Natural killer cell (primary cell): ENCODE measurements around the gene ITGB2. TPM values are rescaled to one million over a fixed set of nuclear protein-coding genes. Genes with fewer than 3 reads are reported as not detected.

Source experiments
- ATAC-seq, 3 donors: fragments of 150-1000 bp in 2 of 3; fragments of 200-7000 bp in 1 of 3; cut with Tn5 transposase; 1 replicate in 1 of 3; 2 replicates in 2 of 3; pipeline ENCODE4 v1.10.0; 2021; ENCODE audit warnings: mild to moderate bottlenecking in 2 of 3, moderate library complexity in 2 of 3
- DNase-seq, 2 donors: peaks; one replicate each; pipeline versions ENCODE4 v3.0.0 to v3.0.0-alpha.2; 2013 to 2021; ENCODE audit warnings: mixed read lengths in 1 of 2
- H3K27ac ChIP-seq: one replicate; pipeline ENCODE4 v1.5.1; 2013; ENCODE audit warnings: mild to moderate bottlenecking, low read length
- H3K27me3 ChIP-seq: one replicate; pipeline ENCODE4 v1.6.1; 2013; ENCODE audit warnings: low read length; ENCODE audit not compliant: control insufficient read depth, insufficient read depth
- H3K36me3 ChIP-seq: one replicate; pipeline ENCODE4 v1.6.1; 2013; ENCODE audit warnings: low read length; ENCODE audit not compliant: control insufficient read depth, insufficient read depth
- H3K4me1 ChIP-seq: one replicate; pipeline ENCODE4 v1.6.1; 2013; ENCODE audit warnings: low read length; ENCODE audit not compliant: control insufficient read depth, insufficient read depth
- H3K4me3 ChIP-seq: one replicate; pipeline ENCODE4 v1.5.1; 2013; ENCODE audit warnings: low read length
- H3K9me3 ChIP-seq: one replicate; pipeline ENCODE4 v1.6.1; 2013; ENCODE audit warnings: low read length; ENCODE audit not compliant: control insufficient read depth, insufficient read depth
- H3K27ac Mint-ChIP-seq, 2 donors: one replicate each; pipeline ENCODE4 v1.8.0; 2022; ENCODE audit warnings: mild to moderate bottlenecking in 2 of 2, mixed read lengths in 2 of 2, moderate library complexity in 1 of 2
- H3K27me3 Mint-ChIP-seq, 2 donors: one replicate each; pipeline ENCODE4 v1.8.0; 2022; ENCODE audit warnings: low read depth in 2 of 2, mixed read lengths in 2 of 2
- H3K36me3 Mint-ChIP-seq: one replicate; pipeline ENCODE4 v1.8.0; 2022; ENCODE audit warnings: mixed read lengths
- H3K4me1 Mint-ChIP-seq, 2 donors: one replicate each; pipeline ENCODE4 v1.8.0; 2022; ENCODE audit warnings: mixed read lengths in 2 of 2
- H3K4me3 Mint-ChIP-seq: one replicate; pipeline ENCODE4 v1.8.0; 2022; ENCODE audit warnings: mild to moderate bottlenecking, moderate library complexity, mixed read lengths
- H3K9me3 Mint-ChIP-seq, 2 donors: one replicate each; pipeline ENCODE4 v1.8.0; 2022; ENCODE audit warnings: mixed read lengths in 2 of 2
- WGBS: methylation state at CpG from one replicate; pipeline ENCODE4 v1.1.7; 2013; ENCODE audit warnings: missing lambda C conversion rate; ENCODE audit not compliant: insufficient coverage; 5-methylcytosine and 5-hydroxymethylcytosine counted together
- intact Hi-C: fragments of 100-400 bp; cut with micrococcal nuclease; formaldehyde crosslinking; loops from one replicate; pipeline ENCODE4 v1.14.2; 2022
- total RNA-seq, 4 donors: library from RNA; stranded (reverse); fragments of 120-200 nt in 1 of 4; gene quantifications; one replicate each; pipeline versions ENCODE4 v1.2.3 to v1.2.4, GENCODE V29; 2013 to 2022
- TF ChIP-seq, protein P1 (sequence below): fragments of 200-600 bp; IDR thresholded peaks from one replicate; pipeline ENCODE4 v1.8.0; 2022; ENCODE audit warnings: antibody characterized with exemption

Gene ITGB2
- total RNA-seq, 3 donors from 2014 or later (not counting 1 experiment from before 2014, with no cell fraction given): 1,223 to 1,393 (median 1,250) TPM

DNA sequence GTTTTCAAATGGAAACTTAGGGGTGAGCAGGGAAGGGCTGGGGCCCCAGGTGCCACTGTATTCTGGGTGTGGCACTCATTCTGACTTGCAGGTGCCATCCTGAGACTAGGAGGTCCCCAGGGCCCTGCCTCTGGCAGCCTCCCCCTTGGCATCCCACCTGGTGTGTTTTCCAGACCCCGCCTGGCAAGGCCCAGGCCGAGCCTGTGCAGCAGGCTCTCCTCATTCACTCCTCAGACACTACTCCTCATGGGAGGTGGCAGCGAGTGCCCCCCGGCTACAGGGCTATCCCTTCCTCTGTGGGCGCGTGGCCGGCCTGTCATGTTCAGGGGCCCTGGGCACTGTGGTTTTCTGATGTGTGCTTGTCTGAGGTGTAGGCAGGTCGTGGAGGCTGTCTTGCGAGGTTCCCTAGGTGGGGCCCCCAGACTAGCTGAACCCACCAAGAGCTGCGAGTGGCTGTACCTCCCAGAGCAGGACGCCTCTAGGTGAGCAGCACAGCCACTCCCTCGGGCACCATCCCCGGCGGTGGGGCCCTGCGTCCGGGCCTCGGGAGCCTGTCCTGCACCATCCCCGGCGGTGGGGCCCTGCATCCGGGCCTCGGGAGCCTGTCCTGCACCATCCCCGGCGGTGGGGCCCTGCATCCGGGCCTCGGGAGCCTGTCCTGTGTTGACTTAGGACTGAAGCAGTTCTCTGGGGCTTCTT lies 32.4 kb upstream of the ITGB2 start:
- intact Hi-C loops: no loop called here

DNA sequence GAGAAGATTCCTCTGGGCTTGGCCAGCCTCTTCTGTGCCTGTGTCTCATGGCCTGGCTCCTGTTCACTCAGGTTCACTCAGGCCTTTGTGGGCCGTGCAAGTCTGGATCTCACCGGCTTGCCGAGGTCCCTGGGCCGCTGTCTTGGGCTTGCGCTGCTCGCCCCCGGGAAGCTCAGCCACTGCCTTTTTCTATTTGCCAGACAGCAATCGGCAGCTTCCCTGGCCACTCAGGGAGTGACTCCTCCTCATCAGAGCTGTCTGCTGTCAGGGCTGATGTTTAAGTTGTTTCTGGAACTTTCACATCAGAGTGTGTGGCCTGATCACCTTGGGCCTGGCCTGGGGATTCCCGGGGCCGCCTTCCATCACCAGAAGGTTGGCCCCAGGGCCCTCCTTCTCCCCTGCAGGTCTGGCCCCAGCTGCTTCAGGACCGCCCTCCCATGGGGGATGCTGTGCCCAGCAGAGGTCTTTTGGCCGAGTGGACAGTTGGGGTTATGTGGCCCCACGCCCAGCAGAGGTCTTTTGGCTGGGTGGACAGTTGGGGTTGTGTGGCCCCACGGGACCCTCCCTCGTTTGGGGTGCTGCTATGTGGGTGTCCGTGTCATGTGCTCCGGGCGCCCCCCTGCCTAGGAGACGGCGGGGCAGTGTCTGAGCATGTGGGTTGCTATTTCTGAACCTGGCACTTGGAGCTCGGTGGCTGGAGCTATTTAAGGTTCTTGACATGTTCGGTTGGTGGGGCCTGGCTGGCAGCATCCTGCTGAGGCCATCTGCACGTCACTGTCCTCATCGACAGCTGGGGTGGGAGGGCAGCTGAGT lies 31.6 kb upstream of the ITGB2 start:
- no peaks in the 10 kb centered on the region for H3K9me3 Mint-ChIP-seq

More for the DNA sequence above, 32.4 kb upstream of the ITGB2 start:
- Mint-ChIP-seq H3K36me3 (no peaks in the 10 kb centered on the region), H3K4me1 (peaks cover 4 to 27% of the 10 kb centered on the region in 2 donors), H3K27ac (no peak overlapping the region), H3K4me3 (no peak overlapping the region), H3K9me3 (no peaks in the 10 kb centered on the region), H3K27me3 (no peaks in the 10 kb centered on the region)
- 81% methylated on average over 25 of the region's 25 CpGs for WGBS
- DNase-seq (no peak), ATAC-seq (no peak)
- Histone ChIP-seq H3K27me3 (no peaks in the 10 kb centered on the region), H3K27ac (no peak overlapping the region), H3K4me1 (peaks cover 19% of the 10 kb centered on the region), H3K4me3 (no peak overlapping the region), H3K9me3 (no peaks in the 10 kb centered on the region), H3K36me3 (peaks cover 14% of the 10 kb centered on the region)
- TF ChIP-seq, protein P1, sequence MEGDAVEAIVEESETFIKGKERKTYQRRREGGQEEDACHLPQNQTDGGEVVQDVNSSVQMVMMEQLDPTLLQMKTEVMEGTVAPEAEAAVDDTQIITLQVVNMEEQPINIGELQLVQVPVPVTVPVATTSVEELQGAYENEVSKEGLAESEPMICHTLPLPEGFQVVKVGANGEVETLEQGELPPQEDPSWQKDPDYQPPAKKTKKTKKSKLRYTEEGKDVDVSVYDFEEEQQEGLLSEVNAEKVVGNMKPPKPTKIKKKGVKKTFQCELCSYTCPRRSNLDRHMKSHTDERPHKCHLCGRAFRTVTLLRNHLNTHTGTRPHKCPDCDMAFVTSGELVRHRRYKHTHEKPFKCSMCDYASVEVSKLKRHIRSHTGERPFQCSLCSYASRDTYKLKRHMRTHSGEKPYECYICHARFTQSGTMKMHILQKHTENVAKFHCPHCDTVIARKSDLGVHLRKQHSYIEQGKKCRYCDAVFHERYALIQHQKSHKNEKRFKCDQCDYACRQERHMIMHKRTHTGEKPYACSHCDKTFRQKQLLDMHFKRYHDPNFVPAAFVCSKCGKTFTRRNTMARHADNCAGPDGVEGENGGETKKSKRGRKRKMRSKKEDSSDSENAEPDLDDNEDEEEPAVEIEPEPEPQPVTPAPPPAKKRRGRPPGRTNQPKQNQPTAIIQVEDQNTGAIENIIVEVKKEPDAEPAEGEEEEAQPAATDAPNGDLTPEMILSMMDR: no peak

DNA sequence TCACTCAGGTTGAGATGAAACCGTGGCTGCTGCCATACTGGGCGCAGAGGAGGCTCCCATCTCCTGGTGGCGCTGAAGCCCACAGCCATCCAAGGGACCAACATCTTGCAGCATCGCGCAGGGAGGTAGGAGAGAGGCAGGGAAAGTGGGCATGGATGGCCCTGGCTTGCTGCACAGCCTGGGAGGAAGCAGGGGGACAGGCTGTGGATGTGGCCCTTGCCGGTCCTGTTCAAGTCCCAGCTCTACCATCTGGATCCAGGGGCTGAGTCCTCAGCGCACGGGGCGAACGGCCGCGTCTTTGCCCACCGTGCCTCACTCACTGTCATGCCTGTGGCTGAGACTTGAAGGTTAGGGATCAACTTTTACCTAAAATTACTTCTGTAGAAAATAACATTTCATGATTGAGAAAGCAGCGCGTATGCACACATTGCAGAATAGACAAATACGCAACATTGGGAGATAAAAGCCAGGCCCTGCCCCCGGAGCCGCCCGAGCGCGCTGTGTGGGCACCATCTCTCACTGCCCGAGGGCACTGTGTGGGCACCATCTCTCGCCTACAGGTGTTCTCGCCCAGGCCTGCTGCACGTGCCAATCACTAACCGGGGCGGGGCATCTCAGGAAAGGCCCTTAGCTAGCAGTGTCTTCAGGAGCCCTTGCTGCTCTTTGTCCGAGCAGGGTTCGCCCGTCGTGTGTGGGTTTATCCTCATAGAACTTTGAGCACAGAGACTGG lies 30.7 kb upstream of the ITGB2 start:
- Mint-ChIP-seq H3K27ac (no peak overlapping the region), H3K9me3 (no peaks in the 10 kb centered on the region), H3K27me3 (no peaks in the 10 kb centered on the region), H3K4me1 (peaks cover 4 to 21% of the 10 kb centered on the region in 2 donors), H3K4me3 (no peak overlapping the region), H3K36me3 (no peaks in the 10 kb centered on the region)
- Histone ChIP-seq H3K27ac (no peak overlapping the region), H3K36me3 (peaks cover 5% of the 10 kb centered on the region), H3K27me3 (no peaks in the 10 kb centered on the region), H3K4me3 (no peak overlapping the region), H3K4me1 (peaks cover 19% of the 10 kb centered on the region), H3K9me3 (no peaks in the 10 kb centered on the region)
- WGBS: 93% methylated on average over 28 of the region's 31 CpGs
- TF ChIP-seq, protein P1: no peak
- ATAC-seq: no peak
- intact Hi-C loops: no loop called here
- DNase-seq: no peak

More for the DNA sequence above, 31.6 kb upstream of the ITGB2 start:
- no peak overlapping the region for H3K27ac ChIP-seq
- Mint-ChIP-seq H3K27me3 (no peaks in the 10 kb centered on the region), H3K4me1 (peaks cover 4 to 23% of the 10 kb centered on the region in 2 donors), H3K4me3 (no peak overlapping the region), H3K36me3 (no peaks in the 10 kb centered on the region), H3K27ac (no peak overlapping the region)
- 78% methylated on average over 24 of the region's 24 CpGs for WGBS
- DNase-seq (no peak), ATAC-seq (no peak)
- peaks cover 19% of the 10 kb centered on the region for H3K4me1 ChIP-seq
- H3K9me3 ChIP-seq: no peaks in the 10 kb centered on the region
- no peaks in the 10 kb centered on the region for H3K27me3 ChIP-seq
- H3K4me3 ChIP-seq: no peak overlapping the region
- TF ChIP-seq, protein P1: no peak
- intact Hi-C loops: no loop called here
- H3K36me3 ChIP-seq: peaks cover 12% of the 10 kb centered on the region
